Stomach (tissue), 4 donors: Measurements from ENCODE around the gene MSI2.

ENCODE experiments used
- CTCF ChIP-seq, 7 experiments: fragments of 450-650 bp in 4 of 7; fragments of 200-600 bp in 3 of 7; sonication (generic) in 3 of 7; IDR thresholded peaks; one replicate each; pipeline ENCODE4 v1.5.1; 2016 to 2019; ENCODE audit warnings: antibody characterized with exemption in 7 of 7, control low read depth in 2 of 7, mild to moderate bottlenecking in 1 of 7
- EP300 ChIP-seq: sonication (generic); formaldehyde crosslinking; IDR thresholded peaks from one replicate; pipeline ENCODE4 v1.6.1; 2017; ENCODE audit warnings: antibody characterized with exemption
- POLR2A ChIP-seq, 4 donors: fragments of 450-650 bp; IDR thresholded peaks; one replicate each; pipeline ENCODE4 v1.6.1; 2016; ENCODE audit warnings: antibody characterized with exemption in 4 of 4, control low read depth in 2 of 4, mild to moderate bottlenecking in 1 of 4, moderate library complexity in 1 of 4
- POLR2AphosphoS5 ChIP-seq, 3 donors: sonication (generic); formaldehyde crosslinking; IDR thresholded peaks; one replicate each; pipeline ENCODE4 v1.6.1; 2016; ENCODE audit warnings: antibody characterized with exemption in 3 of 3

GRCh38 chr17:57597531-57598453, 341.5 kb downstream of the MSI2 start:
- TF ChIP-seq CTCF (IDR thresholded peaks at IDR 0.05): peak in 5 of 7 experiments; percentile 63 to 79 (median 76)
- peak in 1 of 3 donors; percentile 29 for TF ChIP-seq POLR2AphosphoS5 (IDR thresholded peaks at IDR 0.05)
- no peak for TF ChIP-seq POLR2A (IDR thresholded peaks at IDR 0.05)
- TF ChIP-seq EP300: no peak
